Testis (tissue), 2 donors: ENCODE data around the gene SIAH2.

Experiments
- POLR2A ChIP-seq: fragments of 450-650 bp; IDR thresholded peaks from one replicate; pipeline ENCODE4 v1.6.1; 2017; ENCODE audit warnings: antibody characterized with exemption, mild to moderate bottlenecking, moderate library complexity
- TF ChIP-seq, protein P1 (sequence below), 3 experiments: fragments of 450-650 bp in 2 of 3; fragments of 200-600 bp in 1 of 3; sonication (generic) in 1 of 3; IDR thresholded peaks; one replicate each; pipeline ENCODE4 v1.5.1; 2016 to 2019; ENCODE audit warnings: antibody characterized with exemption in 3 of 3, mild to moderate bottlenecking in 2 of 3, moderate library complexity in 1 of 3

GRCh38 chr3:150725548-150725947, 37.4 kb downstream of the SIAH2 start:
- no peak for TF ChIP-seq POLR2A
- TF ChIP-seq, protein P1, sequence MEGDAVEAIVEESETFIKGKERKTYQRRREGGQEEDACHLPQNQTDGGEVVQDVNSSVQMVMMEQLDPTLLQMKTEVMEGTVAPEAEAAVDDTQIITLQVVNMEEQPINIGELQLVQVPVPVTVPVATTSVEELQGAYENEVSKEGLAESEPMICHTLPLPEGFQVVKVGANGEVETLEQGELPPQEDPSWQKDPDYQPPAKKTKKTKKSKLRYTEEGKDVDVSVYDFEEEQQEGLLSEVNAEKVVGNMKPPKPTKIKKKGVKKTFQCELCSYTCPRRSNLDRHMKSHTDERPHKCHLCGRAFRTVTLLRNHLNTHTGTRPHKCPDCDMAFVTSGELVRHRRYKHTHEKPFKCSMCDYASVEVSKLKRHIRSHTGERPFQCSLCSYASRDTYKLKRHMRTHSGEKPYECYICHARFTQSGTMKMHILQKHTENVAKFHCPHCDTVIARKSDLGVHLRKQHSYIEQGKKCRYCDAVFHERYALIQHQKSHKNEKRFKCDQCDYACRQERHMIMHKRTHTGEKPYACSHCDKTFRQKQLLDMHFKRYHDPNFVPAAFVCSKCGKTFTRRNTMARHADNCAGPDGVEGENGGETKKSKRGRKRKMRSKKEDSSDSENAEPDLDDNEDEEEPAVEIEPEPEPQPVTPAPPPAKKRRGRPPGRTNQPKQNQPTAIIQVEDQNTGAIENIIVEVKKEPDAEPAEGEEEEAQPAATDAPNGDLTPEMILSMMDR (IDR thresholded peaks at IDR 0.05), result no peak
